Fibroblast of upper back skin (primary cell): Measurements from ENCODE around the gene GPATCH8.

Experiments used
- DNase-seq: peaks from one replicate; pipeline ENCODE4 v3.0.0-alpha.2; 2013

The GPATCH8 gene

GRCh38 chr17:44352828-44353671 is 150.2 kb downstream of the GPATCH8 start:
- no peak for DNase-seq

DNA sequence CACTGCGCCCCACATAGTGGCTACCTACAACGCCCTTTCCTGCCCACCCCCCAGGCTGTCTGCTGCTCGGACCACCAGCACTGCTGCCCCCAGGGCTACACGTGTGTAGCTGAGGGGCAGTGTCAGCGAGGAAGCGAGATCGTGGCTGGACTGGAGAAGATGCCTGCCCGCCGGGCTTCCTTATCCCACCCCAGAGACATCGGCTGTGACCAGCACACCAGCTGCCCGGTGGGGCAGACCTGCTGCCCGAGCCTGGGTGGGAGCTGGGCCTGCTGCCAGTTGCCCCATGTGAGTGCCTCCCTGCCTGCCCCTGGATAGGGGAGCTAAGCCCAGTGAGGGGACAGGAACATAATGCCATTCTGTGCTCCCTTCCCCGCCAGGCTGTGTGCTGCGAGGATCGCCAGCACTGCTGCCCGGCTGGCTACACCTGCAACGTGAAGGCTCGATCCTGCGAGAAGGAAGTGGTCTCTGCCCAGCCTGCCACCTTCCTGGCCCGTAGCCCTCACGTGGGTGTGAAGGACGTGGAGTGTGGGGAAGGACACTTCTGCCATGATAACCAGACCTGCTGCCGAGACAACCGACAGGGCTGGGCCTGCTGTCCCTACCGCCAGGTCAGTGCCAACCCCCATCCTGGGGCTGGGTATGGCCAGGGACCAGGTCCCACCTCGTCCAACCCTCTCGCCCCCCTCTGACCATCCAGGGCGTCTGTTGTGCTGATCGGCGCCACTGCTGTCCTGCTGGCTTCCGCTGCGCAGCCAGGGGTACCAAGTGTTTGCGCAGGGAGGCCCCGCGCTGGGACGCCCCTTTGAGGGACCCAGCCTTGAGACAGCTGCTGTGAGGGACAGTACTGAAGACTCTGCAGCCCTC is 151.0 kb downstream of the GPATCH8 start:
- no peak for DNase-seq

- DNase-seq: no peak
These were observed 151.7 kb downstream of the GPATCH8 start for GRCh38 chr17:44351464-44351863.

DNA sequence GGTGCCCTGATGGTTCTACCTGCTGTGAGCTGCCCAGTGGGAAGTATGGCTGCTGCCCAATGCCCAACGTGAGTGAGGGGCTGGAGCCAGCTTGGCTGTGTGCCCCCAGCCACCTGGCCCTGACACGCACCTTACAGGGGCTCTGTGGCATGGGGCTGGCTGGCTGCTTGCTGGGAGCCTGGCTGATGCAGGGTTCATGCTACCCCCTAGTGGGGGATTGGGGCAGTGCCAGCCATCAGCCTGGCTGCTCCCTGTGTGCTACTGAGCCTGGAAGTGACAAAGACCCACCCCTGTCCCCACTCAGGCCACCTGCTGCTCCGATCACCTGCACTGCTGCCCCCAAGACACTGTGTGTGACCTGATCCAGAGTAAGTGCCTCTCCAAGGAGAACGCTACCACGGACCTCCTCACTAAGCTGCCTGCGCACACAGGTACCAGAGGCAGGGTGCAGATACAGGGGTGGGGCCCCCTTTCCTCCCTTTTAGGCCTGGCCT is 152.4 kb downstream of the GPATCH8 start:
- DNase-seq: peak; percentile 40

- no peak for DNase-seq
These were observed 153.6 kb downstream of the GPATCH8 start for GRCh38 chr17:44349553-44350070.

- no peak for DNase-seq
These were observed 154.2 kb downstream of the GPATCH8 start for GRCh38 chr17:44348988-44349364.

DNA sequence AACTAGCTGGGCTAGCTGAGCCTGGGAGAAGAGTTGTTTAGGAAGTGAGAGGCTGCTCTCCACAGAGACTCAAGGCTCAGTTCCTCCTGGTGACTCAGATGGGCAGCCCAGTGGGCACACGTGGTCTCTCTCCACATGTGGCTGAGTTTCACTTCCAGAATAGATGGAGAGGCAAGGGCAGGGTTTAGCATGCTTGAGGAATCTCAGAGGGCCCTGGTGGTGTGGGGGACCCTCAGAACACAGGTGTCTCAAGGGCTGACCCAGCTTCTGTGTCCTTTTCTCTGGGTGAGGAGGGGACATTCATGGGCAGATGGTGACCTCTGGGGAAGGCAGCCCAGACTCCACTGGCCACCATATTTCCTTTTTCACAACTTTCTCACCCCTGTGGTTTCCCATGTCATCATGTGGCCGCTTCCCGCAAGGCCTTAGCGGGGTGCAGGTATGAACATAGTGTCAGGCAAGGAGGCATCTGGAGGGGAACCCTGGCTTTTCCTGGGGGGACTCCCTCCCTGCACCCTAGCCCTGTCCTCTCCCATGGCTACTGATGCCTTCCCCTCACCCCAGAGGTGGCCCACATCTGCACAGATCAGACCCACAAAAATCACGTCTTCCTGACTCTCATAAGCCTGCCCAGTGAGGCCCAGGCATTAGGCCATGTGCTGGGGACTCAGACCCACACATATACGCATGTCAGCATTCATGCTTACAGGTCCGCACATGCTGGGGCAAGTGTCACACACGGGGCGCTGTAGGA is 154.8 kb downstream of the GPATCH8 start:
- DNase-seq: no peak
